NCI-H2196 treated with DMSO at 0.1 percent for 48 hours (cell line): ENCODE data around the gene ADRA2C.
"Not testable (repeated sequence)": the region's sequence is repeated elsewhere in the genome, so short reads cannot be mapped to it uniquely, and the experiment has no call there.

ENCODE experiments used
- DNase-seq: peaks from one replicate; lab custom pipeline; 2025; ENCODE audit not compliant: unreplicated experiment; lab: John Stamatoyannopoulos, UW

ADRA2C gene

GRCh38 chr4:3810796-3811485 lies 44.8 kb downstream of the ADRA2C start:
- DNase-seq = no peak

DNA sequence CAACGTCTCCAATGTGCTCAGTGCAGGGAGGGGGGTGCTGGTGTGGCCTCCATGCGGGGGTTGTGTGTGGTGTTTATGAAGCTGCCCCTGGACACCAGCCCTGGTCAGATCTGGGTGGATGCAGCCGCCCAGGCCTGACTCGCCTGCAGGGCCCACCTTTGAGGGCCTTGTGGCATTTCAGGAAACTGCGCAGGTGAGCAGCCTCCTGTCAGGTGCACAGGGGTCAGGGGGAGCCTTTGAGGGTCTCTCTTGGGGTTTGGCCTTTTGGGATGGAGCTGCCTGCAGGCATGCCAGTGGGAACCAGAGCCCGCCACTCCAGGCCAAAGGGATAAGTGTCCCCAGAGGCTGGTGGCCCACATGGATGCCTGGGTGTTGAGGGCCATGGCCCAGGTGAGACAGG lies 45.4 kb downstream of the ADRA2C start:
- DNase-seq = no peak

DNA sequence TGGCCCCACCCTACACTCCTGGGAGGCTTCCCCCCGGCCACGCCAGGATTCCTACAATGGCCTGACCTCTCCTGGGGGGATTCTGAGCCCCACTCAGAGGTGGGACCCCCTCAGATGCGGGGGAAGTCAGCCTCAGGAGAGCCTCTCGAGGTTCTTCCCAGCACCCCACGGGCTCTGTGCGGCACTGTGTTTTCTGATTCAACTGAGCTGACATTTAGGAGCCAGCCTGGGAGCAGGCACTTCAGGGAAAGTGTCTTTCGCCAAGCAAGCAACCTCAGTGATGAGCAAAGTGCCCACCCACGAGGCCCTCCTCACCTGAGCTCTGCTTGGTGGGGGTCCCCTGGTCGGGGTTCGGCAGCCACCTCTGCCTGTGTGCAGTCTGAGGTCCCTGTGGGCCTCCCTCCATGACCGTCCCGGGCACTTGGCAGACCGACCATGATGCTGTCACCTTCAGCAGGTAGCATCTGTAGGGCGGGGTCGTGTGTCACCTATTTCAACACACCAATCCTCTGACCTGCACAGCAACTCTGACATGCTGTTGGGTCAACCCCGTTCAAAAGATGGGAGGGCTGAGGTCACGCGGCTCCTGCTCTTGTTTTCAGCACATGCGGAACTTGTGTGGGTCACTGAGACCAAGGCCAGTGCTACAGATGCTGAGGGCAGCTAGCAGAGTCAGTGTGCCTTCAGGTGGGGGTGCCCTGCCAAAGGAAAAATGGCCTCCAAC lies 46.2 kb downstream of the ADRA2C start:
- DNase-seq = no peak

DNA sequence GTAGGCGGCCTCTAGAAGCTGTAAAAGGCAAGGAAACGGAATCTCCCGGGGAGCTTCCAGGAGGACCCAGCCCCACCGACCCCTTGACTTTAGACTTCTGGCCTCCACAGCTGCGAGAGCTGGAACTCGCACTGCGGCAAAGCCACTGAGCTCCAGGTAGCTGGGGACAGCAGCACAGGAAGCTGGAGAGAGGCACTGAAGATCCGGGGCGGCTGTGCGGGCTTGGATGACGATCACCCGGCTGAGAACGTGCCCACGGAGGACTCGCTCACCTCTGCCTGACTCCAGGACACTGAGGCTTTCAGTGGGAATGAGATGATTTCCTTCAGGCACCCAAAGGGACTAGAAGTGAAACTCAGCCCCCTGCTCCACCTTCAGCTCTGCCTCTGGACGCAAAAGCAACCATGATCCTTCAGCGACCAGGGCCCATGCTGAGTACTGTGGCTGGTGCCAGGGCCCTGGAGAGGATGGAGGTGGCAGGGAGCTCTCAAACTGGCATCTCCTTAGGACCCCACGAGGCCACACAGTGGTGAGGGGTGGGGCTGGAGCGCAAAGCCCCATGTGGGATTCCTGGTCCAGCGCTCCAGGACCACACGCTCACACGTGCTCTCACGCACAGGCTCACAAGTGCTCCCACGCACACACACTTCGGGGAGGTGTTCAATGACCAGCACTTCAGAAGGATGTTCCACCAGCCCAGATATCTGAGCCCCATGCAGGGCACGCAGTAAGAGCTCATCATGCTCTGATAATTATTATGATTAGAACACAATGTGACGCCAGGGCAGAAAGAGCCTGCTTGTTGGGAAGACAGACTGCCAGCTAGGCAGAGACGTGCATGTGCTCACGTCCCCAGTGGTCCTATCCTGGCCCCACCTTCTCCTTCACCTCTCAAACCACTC lies 47.2 kb downstream of the ADRA2C start:
- no peak for DNase-seq

DNA sequence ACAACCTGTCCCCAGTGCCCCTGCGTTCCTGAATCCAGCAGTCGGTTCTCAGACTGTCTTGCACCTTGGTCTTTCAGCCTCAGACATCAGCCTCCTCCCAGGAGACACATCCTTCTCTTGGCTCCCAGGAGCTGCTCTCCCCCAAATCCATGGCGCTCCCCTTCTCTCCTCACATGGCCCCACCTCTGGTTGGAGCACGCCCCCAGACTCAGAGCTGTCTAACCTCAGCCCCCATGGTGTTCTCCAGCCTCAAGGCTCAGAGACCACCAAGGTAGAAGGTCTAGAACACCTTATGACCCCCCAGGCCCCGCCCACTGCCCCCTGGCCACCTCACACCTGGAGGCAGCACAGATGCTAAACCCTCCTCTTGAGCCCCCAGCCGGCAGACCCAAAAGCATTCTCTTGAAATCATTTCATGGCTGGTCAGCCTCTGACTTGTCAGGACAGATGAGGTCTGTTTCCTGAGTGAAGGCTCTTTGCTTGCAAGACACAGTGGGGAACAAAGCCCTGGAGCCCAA lies 47.9 kb downstream of the ADRA2C start:
- DNase-seq = no peak

DNA sequence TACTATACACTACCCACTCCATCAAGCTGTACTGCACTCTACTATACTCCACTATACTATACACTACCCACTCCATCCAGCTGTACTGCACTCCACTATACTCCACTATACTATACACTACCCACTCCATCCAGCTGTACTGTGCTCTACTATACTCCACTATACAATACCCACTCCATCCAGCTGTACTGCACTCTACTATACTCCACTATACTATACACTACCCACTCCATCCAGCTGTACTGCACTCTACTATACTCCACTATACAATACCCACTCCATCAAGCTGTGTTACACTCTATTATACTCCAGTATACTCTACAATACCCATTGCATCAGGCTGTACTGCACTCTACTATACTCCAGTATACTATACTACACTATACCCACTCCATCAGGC lies 48.7 kb downstream of the ADRA2C start:
- not testable (repeated sequence) for DNase-seq

GRCh38 chr4:3816256-3816825 lies 50.2 kb downstream of the ADRA2C start:
- no peak for DNase-seq

- no peak for DNase-seq
These were observed 51.1 kb downstream of the ADRA2C start for GRCh38 chr4:3816983-3817960.
